HG02852 (cell line): ENCODE data around the gene PPP1R37.

Experiments used
- ATAC-seq: cut with Tn5 transposase; IDR thresholded peaks from one replicate; pipeline ENCODE4 v1.9.1; 2021; ENCODE audit warnings: mild to moderate bottlenecking, moderate library complexity; ENCODE audit not compliant: unreplicated experiment

PPP1R37 gene, protein sequence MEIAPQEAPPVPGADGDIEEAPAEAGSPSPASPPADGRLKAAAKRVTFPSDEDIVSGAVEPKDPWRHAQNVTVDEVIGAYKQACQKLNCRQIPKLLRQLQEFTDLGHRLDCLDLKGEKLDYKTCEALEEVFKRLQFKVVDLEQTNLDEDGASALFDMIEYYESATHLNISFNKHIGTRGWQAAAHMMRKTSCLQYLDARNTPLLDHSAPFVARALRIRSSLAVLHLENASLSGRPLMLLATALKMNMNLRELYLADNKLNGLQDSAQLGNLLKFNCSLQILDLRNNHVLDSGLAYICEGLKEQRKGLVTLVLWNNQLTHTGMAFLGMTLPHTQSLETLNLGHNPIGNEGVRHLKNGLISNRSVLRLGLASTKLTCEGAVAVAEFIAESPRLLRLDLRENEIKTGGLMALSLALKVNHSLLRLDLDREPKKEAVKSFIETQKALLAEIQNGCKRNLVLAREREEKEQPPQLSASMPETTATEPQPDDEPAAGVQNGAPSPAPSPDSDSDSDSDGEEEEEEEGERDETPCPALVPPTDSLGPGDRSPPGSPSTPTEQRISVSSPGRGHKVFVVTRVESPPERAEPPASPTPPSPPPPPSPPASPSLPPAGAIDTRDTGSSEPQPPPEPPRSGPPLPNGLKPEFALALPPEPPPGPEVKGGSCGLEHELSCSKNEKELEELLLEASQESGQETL

DNA sequence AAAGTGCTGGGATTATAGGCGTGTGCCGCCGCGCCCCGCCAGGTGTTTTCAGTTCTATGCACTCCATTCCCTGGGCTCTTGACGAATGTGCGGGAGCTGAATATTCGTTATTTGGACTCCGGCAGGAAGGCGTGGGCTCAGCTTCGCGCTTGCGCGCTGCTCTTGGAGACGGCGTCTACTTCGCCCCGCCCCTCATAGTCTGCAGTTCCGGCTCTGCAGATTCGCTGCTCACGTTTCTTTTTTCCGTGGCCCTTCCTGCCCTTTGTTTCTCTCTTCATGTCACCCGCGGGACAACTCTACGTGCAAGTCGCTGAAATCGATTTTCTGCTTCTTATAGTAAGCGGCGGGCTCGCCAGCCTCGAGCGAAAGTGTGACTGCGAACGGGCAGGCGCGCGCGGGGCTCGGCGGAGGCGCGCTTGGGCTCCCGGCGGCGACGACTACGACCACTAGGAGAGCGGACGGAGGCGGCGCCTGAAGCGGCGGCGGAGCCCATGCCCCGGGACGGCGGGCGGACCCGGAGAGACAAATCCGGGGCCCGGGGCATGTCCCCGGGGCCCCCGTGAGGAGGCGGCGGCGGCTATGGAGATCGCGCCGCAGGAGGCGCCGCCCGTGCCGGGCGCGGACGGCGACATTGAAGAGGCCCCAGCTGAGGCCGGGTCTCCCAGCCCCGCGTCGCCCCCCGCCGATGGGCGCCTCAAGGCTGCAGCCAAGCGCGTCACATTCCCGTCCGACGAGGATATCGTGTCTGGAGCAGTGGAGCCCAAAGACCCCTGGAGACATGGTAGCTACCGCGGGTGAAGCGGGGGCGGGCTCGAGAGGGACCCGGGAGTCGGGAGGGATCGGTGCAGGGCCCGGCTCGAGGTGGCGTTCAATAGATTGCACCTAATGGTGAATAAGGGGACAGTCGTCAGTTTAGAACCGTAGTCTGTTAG lies at the start of gene PPP1R37:
Gene PPP1R37 (plus strand): TSS at position 433 of the 932 bp plus-strand sequence. CDS start 147 bp downstream, at position 580.
- ATAC-seq, result peak; percentile 51

DNA sequence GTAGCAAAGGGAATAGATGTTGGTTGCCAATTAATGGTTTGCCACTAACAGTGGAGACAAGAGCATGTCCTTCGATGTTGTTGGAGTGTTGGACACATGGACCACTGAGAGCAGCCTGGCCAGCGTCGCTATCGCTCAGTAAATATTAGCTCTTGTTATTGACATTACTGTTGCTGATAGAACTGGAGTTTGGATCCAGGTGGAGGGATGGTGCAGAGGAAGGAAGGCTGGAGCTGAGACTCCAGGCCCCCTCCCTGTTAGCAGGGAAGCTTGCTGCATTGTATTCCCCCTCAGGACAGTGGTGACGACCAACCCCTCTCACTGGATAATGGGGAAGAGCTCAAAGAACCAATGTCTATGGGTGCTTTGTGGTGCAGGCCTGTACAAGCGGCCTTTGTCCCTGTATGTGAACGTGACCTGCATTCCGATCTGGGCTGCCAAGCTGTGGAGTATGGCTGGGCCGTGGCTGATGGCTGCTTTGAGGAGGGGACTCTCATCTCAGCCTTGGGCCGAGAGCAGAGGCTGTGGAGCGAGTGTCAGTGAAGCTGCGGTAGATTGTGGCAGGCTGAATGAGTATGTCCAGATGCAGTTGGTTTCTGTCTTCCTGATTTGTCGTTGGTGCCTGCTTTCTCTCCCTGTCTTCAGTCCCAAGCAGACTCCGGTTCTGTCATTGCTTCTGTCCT lies 47.2 kb upstream of the PPP1R37 start:
- ATAC-seq, result no peak

DNA sequence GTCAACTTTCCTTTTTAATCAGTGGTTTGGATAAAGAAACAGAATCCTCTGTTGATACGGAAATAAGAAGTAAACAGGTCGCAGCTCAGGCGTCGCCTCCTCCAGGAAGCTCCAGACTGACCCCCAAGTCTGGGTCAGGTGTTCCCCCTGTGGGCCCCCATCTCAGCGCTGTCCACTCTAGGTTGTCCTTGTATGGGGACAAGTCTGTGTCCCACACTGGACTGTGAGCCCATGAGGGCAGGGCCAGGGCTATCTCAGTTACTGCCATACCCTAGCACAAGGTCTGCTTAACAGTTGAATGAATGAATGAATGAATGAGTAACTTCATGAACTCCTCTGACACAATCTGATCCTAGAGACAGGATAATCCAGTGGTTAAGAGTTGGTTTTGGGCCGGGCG lies 46.6 kb upstream of the PPP1R37 start:
- no peak for ATAC-seq

DNA sequence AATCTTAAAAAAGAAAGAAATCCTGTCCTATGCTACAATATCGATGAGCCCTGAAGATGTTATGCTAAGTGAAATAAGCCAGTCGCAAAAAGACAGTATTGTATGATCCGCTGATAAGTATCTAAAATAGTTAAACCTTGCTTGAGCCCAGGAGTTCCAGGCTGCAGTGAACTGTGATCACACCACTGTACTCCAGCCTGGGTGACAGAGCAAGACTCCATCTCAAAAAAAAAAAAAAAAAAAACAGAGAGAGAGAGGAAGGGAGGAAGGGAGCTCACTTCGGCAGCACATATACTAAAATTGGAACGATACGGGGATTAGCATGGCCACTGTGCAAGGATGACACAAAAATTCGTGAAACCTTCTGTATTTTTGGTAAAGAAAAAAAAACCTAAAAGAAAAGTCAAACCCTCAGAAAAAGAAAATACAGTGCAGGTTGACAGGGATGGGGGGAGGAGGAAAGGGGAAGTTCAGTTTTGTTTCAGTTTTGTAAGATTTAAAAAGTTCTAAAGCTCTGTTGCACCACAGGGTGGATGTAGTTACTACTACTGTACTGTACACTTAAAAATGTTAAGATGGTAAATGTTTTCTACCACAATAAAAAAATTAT lies 45.7 kb upstream of the PPP1R37 start:
- ATAC-seq, result peak; percentile 71

DNA sequence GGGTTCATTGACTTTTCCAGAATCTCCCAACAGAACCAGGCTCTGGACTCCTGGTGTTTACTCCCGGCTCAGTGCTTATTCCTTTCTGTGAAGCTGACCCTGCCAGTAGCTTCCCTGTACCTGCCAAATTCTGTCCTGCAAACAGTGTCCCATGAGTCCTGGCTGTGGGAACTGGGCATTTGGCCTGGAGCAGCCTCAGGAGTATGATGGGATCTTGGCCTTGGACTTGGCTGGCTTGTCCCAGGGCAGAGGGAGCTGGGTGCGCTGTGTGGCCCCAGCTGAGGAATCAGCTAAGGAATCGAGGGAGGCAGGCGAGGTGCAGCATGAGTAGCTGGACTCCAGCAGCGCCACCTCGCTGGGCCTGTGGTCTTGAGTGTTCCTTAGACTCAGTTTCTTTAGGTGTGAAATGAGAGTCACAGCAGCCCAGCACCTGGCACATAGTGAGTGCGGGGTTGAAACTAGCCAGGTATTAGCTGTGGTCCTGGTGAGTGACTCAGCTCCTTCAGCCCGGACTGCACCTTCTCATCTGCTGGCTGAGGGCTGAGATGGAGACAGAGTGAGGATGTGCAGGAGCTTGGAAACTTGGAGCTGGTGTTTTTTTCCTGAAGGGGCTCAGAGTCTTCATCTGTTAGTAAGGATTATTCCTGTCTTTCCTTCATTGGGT lies 43.8 kb upstream of the PPP1R37 start:
- ATAC-seq, result no peak

DNA sequence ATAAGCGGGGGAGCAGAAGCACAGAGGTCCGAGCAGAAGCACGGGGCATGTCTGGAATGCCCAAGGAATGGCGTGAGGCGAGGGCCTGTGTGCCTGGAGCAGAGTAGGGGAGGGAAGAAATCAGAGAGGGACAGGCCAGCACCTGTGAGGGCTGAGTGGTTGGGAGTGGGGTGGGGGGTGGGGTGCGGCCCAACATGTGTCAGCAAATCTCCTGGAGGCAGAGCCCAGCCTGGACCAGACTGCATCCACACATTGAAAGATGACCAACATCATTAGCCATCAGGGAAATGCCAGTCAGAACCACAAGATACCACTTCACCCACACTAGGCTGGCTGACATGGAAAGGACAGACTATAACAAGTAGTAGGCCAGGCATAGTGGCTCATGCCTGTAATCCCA lies 42.9 kb upstream of the PPP1R37 start:
- no peak for ATAC-seq

DNA sequence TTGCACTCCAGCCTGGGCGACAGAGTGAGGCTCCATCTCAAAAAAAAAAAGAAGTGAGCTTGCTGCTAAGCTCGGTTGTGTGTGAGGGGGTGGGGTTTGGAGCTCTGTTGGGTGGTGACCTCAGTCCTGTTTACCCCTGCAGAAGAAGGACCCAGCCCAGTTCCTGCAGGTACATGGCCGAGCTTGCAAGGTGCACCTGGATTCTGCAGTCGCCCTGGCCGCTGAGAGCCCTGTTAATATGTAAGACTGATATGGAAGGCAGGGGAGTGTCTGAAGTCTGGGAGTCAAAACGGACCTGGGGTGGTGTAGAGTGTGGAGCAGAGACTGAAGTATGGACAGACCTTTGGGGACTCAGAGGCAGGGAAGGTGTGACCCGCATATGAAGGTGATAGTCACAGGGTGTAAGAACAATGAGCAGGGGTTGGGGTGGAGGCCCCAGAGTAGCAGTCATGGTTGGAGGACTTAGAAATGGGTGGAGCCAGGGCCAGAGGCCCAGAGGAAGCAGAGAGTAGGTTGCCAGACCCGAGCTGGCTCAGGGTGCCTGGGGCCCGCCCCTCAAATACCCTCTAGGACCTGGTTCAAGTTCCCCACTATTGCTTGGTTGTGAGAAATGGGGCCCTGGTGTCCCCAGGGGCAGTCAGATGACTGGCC lies 40.9 kb upstream of the PPP1R37 start:
- ATAC-seq, result no peak

DNA sequence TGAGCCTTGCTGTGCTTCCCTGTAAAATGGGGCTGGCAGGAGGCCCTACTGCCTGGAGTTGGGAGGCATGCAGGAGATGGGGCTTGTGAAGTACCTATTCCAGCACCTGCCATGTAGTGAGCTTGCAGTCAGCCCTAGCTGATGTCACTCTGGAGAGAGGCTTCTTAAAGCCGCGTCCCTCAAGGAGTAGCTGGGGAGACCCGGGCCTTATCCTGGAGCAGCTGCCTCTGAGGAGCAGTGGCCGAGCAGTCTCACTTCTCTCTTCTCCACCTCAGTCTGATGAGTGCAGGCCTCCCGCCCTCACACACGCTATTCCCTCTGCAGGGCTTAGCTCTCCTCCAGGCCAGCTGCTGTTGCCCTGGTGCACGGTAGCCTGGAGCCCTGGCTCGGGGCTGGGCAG lies 36.1 kb upstream of the PPP1R37 start:
- no peak for ATAC-seq

DNA sequence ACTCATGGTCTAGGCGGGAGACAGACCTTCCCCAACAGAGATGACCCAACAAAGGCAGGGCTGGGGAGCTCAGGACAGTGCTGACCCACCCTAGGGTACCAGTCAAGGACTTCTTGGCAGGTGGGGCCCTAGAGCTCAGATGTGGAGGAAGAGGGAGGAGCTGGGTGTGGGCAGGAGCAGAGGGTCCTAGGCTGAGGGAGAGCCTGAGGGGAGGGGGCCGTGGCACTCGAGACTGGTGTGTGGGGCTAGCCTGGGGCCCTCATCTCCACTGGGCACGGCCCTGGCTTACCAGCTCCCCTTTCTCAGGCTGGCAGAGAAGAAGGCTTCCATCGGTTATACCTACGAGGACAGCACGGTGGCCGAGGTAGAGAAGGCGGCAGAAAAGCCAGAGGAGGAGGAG lies 35.5 kb upstream of the PPP1R37 start:
- no peak for ATAC-seq

DNA sequence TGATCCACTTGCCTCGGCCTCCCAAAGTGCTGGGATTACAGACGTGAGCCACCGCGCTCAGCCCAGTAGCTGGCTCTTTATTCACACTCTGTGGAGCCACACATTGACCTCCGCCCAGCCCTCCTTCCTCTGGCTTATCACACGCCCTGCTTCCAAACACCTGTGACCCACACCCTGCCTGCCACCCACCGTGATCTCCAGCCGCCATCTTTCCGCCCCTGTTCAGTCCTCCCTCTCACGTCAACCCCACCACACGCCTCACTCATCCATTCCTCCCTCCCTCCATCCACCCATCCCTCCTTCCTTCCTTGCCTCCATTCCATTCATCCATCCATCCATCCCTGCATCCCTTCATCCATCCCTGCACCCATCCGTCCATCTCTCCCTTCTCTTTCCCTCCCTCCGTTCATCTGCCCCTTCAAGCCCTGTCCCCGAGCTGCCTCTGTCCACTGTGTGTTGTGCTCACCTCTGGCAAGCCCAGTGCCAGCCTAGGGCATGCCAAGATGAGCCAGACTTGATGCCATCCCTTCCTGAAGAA lies 34.3 kb upstream of the PPP1R37 start:
- ATAC-seq, result no peak

DNA sequence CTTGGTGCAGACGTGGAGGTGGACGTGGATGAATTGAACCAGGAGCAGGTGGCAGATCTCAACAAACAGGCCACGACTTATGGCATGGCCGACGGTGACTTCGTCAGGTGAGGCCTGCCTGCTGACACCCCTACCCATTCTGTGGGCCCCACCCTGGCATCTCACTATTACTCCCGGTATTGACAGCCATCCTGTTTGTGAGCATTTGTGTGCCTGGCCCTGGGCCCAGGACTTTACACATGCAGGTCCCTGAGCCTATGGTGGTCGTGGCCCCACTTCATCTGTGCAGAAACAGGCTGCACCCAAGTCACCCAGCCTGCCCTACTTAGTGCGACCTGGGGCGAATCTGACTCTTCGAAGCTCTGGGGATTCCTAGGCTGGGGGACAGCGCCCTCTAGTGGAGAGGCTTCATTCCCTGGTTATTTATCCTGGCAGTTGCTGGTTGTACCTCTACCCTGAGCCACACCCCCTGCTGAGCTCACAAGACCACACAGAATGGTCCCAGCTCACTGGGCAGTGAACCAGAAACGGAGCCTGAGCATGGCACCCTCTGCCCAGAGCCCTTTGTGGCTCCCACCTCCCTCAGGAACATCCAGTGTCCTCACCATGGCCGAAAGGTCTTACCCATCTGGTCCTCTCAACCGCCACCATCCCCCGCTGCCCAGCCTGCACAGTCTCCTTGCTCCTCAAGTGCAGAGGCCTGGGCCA lies 33.6 kb upstream of the PPP1R37 start:
- ATAC-seq, result no peak

DNA sequence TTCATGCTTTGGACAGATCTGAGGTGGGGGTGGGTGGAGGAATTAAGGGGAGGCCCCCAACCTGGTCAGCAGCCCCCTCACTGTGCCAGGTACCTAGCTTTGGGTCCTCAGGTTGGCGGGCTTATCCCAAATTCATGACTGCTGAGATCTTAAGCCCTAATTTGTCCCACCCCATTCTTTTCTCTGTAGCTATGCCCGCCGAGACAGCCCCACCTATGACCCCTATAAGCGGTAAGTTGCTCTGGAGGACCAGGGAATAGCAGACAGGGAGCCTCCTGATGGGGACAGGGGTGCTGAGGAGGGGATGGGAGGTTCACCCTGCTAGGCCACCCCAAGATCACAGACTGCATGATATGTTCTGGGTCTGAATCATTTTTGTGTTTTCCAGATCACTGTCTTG lies 31.0 kb upstream of the PPP1R37 start:
- no peak for ATAC-seq

DNA sequence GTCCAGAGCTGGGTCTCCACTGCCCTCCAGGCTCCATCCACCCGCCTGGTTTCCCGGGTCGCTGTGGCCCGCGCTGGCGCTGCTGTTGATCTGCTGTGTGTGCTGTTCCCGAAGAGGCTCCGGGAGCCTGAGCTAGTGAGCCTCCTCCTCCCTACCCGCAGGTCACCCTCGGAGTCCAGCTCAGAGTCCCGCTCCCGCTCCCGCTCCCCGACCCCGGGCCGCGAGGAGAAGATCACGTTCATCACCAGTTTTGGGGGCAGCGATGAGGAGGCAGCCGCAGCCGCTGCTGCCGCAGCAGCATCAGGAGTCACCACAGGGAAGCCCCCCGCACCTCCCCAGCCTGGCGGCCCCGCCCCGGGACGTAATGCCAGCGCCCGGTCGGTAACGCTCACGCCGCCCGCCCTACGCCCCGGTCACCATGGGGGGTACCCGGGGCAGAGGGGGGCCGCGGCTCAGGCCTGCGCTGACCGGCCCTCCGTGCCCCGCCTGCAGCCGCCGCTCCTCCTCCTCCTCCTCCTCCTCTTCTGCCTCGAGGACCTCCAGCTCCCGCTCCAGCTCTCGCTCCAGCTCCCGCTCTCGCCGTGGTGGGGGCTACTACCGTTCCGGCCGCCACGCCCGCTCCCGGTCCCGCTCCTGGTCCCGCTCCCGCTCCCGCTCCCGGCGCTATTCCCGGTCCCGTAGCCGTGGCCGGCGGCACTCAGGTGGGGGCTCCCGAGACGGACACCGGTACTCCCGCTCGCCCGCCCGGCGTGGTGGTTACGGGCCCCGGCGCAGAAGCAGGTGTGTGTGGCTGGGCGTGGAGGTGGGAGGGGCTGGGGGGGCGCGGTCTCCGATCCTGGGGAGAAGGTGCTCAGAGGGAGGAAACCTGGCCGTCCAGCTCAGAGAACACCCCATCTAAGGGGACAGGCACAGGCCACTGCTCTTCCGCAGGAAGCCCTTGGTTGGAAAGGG lies 28.9 kb upstream of the PPP1R37 start:
- ATAC-seq, result no peak

DNA sequence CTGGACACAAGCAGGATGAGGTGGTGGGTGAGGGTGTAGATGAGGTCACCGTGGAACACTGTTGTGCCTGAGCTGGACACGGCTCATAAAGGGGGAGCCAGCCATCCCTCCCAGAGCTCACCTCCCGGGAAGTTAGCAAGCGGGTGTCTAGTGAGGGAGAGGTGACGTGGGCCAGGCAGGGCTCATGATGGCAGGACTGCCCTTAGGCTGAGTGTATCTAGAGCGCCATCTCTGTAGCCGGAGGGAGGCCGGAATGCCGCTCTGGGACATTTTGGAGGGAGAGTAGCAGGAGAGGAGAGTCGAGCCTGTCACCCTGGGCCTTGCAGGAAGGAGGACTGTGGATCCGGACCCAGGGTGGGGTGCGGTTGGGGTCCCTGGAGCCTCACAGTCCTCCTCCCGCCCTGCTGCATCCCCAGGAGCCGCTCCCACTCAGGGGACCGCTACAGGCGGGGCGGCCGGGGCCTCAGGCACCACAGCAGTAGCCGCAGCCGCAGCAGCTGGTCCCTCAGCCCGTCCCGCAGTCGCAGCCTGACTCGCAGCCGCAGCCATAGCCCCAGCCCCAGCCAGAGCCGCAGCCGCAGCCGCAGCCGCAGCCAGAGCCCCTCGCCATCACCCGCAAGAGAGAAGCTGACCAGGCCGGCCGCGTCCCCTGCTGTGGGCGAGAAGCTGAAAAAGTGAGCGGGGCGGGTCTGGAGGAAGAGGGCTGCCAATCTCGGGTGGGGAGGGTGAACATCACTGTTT lies 25.9 kb upstream of the PPP1R37 start:
- no peak for ATAC-seq

DNA sequence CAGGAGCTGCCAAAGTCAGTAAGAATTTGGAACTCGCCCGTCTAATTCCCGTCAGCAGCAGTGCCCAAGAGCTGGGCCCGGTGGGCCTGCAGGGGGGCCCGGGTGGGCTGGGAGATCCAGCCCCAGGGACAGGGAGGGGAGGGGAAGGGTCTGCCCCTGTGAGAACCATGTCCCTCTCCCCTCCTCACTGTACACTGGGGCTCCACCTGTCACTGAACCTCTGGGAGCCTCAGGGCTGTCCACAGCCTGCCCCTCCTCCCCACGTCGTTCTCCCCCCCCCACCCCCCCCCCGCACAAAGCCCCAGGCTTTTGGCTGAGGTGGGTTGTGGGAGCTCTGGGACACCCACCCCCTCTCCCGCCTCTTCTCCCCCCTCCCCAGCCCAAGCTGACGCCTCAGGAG lies 24.9 kb upstream of the PPP1R37 start:
- ATAC-seq, result no peak

DNA sequence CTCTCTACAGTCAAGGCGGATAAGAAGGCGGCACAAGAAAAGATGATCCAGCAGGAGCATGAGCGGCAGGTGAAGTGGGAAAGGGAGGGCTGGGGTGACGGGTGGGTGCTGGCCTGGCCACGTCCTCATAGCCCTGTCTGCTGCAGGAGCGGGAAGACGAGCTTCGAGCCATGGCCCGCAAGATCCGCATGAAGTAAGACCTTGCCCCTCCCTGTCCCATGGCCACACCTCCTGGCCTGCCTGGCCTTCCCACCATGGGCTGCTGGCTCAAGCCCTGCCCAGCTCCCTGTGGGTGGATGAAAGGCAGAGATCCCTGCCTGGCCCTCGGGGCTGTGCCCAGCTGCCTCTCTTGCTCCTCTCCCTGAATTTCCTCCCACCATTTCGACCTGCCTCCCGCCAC lies 23.9 kb upstream of the PPP1R37 start:
- no peak for ATAC-seq

DNA sequence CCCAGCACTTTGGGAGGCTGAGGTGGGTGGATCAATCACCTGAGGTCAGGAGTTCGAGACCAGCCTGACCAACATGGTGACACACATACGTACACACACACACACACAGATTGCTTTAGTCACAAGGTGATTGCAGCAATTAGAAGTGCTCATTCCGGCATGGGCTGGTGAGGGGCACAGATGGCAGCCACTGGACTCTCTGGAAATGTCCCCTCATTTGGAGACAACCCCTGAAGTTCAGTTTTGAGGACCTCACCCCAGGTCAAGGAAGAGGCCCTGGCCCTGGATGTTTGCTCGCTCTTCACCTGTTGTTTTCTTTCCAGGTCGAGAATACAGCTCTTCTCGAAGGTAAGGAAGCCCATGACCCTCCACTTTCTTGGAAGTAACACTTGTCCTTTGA lies 22.8 kb upstream of the PPP1R37 start:
- no peak for ATAC-seq
